NCI-H2029 (cell line): ENCODE measurements around the gene PEAK1.
"Not testable (repeated sequence)": the region's sequence is repeated elsewhere in the genome, so short reads cannot be mapped to it uniquely, and the experiment has no call there.

ENCODE experiments used
- DNase-seq: peaks from one replicate; lab custom pipeline; 2025; lab: John Stamatoyannopoulos, UW

Gene PEAK1

GRCh38 chr15:77226652-77227051 lies 193.3 kb downstream of the PEAK1 start:
- DNase-seq, result no peak

GRCh38 chr15:77225646-77226045 lies 194.3 kb downstream of the PEAK1 start:
- no peak for DNase-seq

GRCh38 chr15:77225088-77225487 lies 194.8 kb downstream of the PEAK1 start:
- DNase-seq, result no peak

GRCh38 chr15:77224352-77224751 lies 195.6 kb downstream of the PEAK1 start:
- no peak for DNase-seq

- no peak for DNase-seq
Observed at GRCh38 chr15:77221708-77222107, 198.2 kb downstream of the PEAK1 start.

- no peak for DNase-seq
Observed at GRCh38 chr15:77221174-77221573, 198.7 kb downstream of the PEAK1 start.

- DNase-seq, result no peak
Observed at GRCh38 chr15:77219841-77220240, 200.1 kb downstream of the PEAK1 start.

GRCh38 chr15:77209221-77209620 lies 210.7 kb downstream of the PEAK1 start:
- DNase-seq, result no peak

GRCh38 chr15:77208241-77208640 lies 211.7 kb downstream of the PEAK1 start:
- no peak for DNase-seq

GRCh38 chr15:77201665-77202064 lies 218.2 kb downstream of the PEAK1 start:
- DNase-seq, result no peak

GRCh38 chr15:77196381-77196780 lies 223.5 kb downstream of the PEAK1 start:
- DNase-seq, result no peak

GRCh38 chr15:77195586-77195985 lies 224.3 kb downstream of the PEAK1 start:
- DNase-seq, result no peak

- DNase-seq, result no peak
Observed at GRCh38 chr15:77192451-77192850, 227.5 kb downstream of the PEAK1 start.

- DNase-seq, result no peak
Observed at GRCh38 chr15:77191230-77191834, 228.6 kb downstream of the PEAK1 start.

GRCh38 chr15:77187751-77188464 lies 232.0 kb downstream of the PEAK1 start:
- DNase-seq, result no peak

- no peak for DNase-seq
Observed at GRCh38 chr15:77186594-77187011, 233.3 kb downstream of the PEAK1 start.

- no peak for DNase-seq
Observed at GRCh38 chr15:77185242-77185785, 234.6 kb downstream of the PEAK1 start.

GRCh38 chr15:77184352-77184751 lies 235.6 kb downstream of the PEAK1 start:
- DNase-seq, result not testable (repeated sequence)

- DNase-seq, result no peak
Observed at GRCh38 chr15:77183066-77183465, 236.8 kb downstream of the PEAK1 start.

GRCh38 chr15:77181305-77182074 lies 238.4 kb downstream of the PEAK1 start:
- DNase-seq, result no peak

- DNase-seq, result no peak
Observed at GRCh38 chr15:77180757-77181156, 239.1 kb downstream of the PEAK1 start.

GRCh38 chr15:77180270-77180669 lies 239.6 kb downstream of the PEAK1 start:
- DNase-seq, result no peak

GRCh38 chr15:77179541-77179998 lies 240.3 kb downstream of the PEAK1 start:
- no peak for DNase-seq
